DOHH2 (cell line): ENCODE results near the gene FAM81B.

Source experiments
- EZH2phosphoT487 ChIP-seq: fragments of 200-600 bp; sonication (generic); IDR thresholded peaks from 2 replicates; pipeline ENCODE4 v1.6.1; 2017; ENCODE audit warnings: borderline replicate concordance, mild to moderate bottlenecking, antibody characterized with exemption, low read length, moderate library complexity, mixed read lengths
- TF ChIP-seq, protein P1 (sequence below): fragments of 200-600 bp; sonication (generic); IDR thresholded peaks from one replicate; pipeline ENCODE4 v1.5.1; 2014; ENCODE audit warnings: antibody characterized with exemption, mild to moderate bottlenecking, low read depth, low read length; ENCODE audit not compliant: poor library complexity, severe bottlenecking

DNA sequence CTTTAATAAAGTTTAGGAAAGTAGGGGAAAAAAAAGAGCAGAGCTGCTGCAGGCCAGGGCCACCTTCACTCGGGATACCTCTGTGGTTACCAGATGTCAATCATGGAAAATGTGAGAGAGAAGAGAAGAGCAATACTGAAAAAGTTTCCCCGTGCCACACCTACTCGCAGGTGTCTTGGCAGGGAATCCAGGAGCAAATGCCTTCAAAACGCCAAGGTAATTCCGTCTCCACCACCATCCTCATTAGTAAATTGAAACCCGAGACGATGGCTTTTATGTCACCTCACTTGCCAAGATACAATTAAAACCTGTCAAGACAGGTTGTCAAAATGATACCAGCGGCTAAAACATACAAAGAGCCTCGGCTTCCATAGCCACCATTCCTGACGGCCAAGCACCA is 49.7 kb downstream of the FAM81B start:
- TF ChIP-seq, protein P1, sequence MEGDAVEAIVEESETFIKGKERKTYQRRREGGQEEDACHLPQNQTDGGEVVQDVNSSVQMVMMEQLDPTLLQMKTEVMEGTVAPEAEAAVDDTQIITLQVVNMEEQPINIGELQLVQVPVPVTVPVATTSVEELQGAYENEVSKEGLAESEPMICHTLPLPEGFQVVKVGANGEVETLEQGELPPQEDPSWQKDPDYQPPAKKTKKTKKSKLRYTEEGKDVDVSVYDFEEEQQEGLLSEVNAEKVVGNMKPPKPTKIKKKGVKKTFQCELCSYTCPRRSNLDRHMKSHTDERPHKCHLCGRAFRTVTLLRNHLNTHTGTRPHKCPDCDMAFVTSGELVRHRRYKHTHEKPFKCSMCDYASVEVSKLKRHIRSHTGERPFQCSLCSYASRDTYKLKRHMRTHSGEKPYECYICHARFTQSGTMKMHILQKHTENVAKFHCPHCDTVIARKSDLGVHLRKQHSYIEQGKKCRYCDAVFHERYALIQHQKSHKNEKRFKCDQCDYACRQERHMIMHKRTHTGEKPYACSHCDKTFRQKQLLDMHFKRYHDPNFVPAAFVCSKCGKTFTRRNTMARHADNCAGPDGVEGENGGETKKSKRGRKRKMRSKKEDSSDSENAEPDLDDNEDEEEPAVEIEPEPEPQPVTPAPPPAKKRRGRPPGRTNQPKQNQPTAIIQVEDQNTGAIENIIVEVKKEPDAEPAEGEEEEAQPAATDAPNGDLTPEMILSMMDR: no peak
- no peak for TF ChIP-seq EZH2phosphoT487
